GM18508 (cell line): ENCODE data around the gene CYP26C1.
A peak's percentile ranks its signal among the peaks of the same experiment; 100 is the strongest.
"Not testable (repeated sequence)": the region's sequence is repeated elsewhere in the genome, so short reads cannot be mapped to it uniquely, and the experiment has no call there.

Source experiments
- ATAC-seq: cut with Tn5 transposase; IDR thresholded peaks from one replicate; pipeline ENCODE4 v1.9.1; 2021; ENCODE audit warnings: moderate number of reproducible peaks; ENCODE audit not compliant: insufficient read depth, unreplicated experiment

The CYP26C1 gene

GRCh38 chr10:93099670-93100069, 39.1 kb downstream of the CYP26C1 start:
- ATAC-seq = no peak

GRCh38 chr10:93101148-93101547, 40.5 kb downstream of the CYP26C1 start:
- ATAC-seq = not testable (repeated sequence)

- no peak for ATAC-seq
Measured at GRCh38 chr10:93103953-93104352, 43.4 kb downstream of the CYP26C1 start.

- ATAC-seq = no peak
Measured at GRCh38 chr10:93106631-93107072, 46.1 kb downstream of the CYP26C1 start.

GRCh38 chr10:93110472-93111146, 50.0 kb downstream of the CYP26C1 start:
- ATAC-seq = no peak

- no peak for ATAC-seq
Measured at GRCh38 chr10:93113042-93113441, 52.4 kb downstream of the CYP26C1 start.

- peak; percentile 53 for ATAC-seq
Measured at GRCh38 chr10:93115661-93116383, 55.2 kb downstream of the CYP26C1 start.
